ENCODE results near the gene LDAH.
"Not testable (repeated sequence)": the region's sequence is repeated elsewhere in the genome, so short reads cannot be mapped to it uniquely, and the experiment has no call there.

LDAH gene

GRCh38 chr2:20822535-20823490 is at the start of gene LDAH:
Gene LDAH, minus strand, starts transcription at chr2:20823101. Its CDS starts 21,638 bp downstream, at chr2:20801463.
- peak; percentile 72 to 77 for DNase-seq

- no peak for DNase-seq
These were observed 45.5 kb upstream of the LDAH start for GRCh38 chr2:20868377-20868776.

GRCh38 chr2:20862850-20863249 is 39.9 kb upstream of the LDAH start:
- no peak for DNase-seq

- DNase-seq, result no peak
These were observed 32.6 kb upstream of the LDAH start for GRCh38 chr2:20855456-20855855.

GRCh38 chr2:20852670-20853069 is 29.8 kb upstream of the LDAH start:
- DNase-seq, result no peak

- DNase-seq, result no peak
These were observed 29.2 kb upstream of the LDAH start for GRCh38 chr2:20852139-20852538.

GRCh38 chr2:20844246-20844645 is 21.3 kb upstream of the LDAH start:
- no peak for DNase-seq

GRCh38 chr2:20839052-20839451 is 16.2 kb upstream of the LDAH start:
- DNase-seq, result no peak

GRCh38 chr2:20838016-20838415 is 15.1 kb upstream of the LDAH start:
- DNase-seq, result no peak

- no peak for DNase-seq
These were observed 13.6 kb upstream of the LDAH start for GRCh38 chr2:20836521-20836920.

- no peak for DNase-seq
These were observed 11.4 kb upstream of the LDAH start for GRCh38 chr2:20834331-20834730.

- no peak for DNase-seq
These were observed 9.7 kb upstream of the LDAH start for GRCh38 chr2:20832606-20833005.

- no peak for DNase-seq
These were observed 7.0 kb upstream of the LDAH start for GRCh38 chr2:20829861-20830260.

GRCh38 chr2:20823917-20824316 is 1.0 kb upstream of the LDAH start:
- no peak for DNase-seq

- no peak for DNase-seq
These were observed 4.1 kb downstream of the LDAH start for GRCh38 chr2:20818820-20819219.

- no peak for DNase-seq
These were observed 7.7 kb downstream of the LDAH start for GRCh38 chr2:20815216-20815615.

- DNase-seq, result no peak
These were observed 10.1 kb downstream of the LDAH start for GRCh38 chr2:20812779-20813178.

GRCh38 chr2:20806286-20806685 is 16.6 kb downstream of the LDAH start:
- DNase-seq, result no peak

- no peak for DNase-seq
These were observed 18.9 kb downstream of the LDAH start for GRCh38 chr2:20803974-20804373.

- DNase-seq, result no peak
These were observed 19.6 kb downstream of the LDAH start for GRCh38 chr2:20803226-20803682.

- no peak for DNase-seq
These were observed 25.8 kb downstream of the LDAH start for GRCh38 chr2:20797096-20797495.

GRCh38 chr2:20796374-20796791 is 26.5 kb downstream of the LDAH start:
- DNase-seq, result no peak

GRCh38 chr2:20793944-20794343 is 29.0 kb downstream of the LDAH start:
- not testable (repeated sequence) for DNase-seq

GRCh38 chr2:20781656-20782265 is 41.1 kb downstream of the LDAH start:
- peak in 1 of 2 experiments; percentile 30 for DNase-seq
